Putamen (tissue), 1 donor: ENCODE measurements around the gene CLBA1.

Source experiments
- DNase-seq: peaks from one replicate; pipeline ENCODE4 v3.0.0-alpha.2; 2016; ENCODE audit warnings: low spot score

Gene CLBA1

GRCh38 chr14:105005329-105005928, 19.8 kb downstream of the CLBA1 start:
- no peak for DNase-seq

- no peak for DNase-seq
These were observed 20.6 kb downstream of the CLBA1 start for GRCh38 chr14:105005929-105006830.

- DNase-seq = no peak
These were observed 21.4 kb downstream of the CLBA1 start for GRCh38 chr14:105006831-105007592.

- DNase-seq = no peak
These were observed 22.1 kb downstream of the CLBA1 start for GRCh38 chr14:105007593-105008264.

- DNase-seq = no peak
These were observed 24.5 kb downstream of the CLBA1 start for GRCh38 chr14:105010106-105010505.

GRCh38 chr14:105010891-105011291, 25.3 kb downstream of the CLBA1 start:
- no peak for DNase-seq

GRCh38 chr14:105011312-105011990, 25.9 kb downstream of the CLBA1 start:
- DNase-seq = no peak

GRCh38 chr14:105012171-105012985, 26.8 kb downstream of the CLBA1 start:
- DNase-seq = no peak

GRCh38 chr14:105013150-105013785, 27.7 kb downstream of the CLBA1 start:
- no peak for DNase-seq

GRCh38 chr14:105014032-105014431, 28.4 kb downstream of the CLBA1 start:
- DNase-seq = no peak

GRCh38 chr14:105014631-105015030, 29.0 kb downstream of the CLBA1 start:
- no peak for DNase-seq

GRCh38 chr14:105015242-105015641, 29.7 kb downstream of the CLBA1 start:
- DNase-seq = no peak

GRCh38 chr14:105015905-105016304, 30.3 kb downstream of the CLBA1 start:
- DNase-seq = no peak

- no peak for DNase-seq
These were observed 32.8 kb downstream of the CLBA1 start for GRCh38 chr14:105018414-105018813.

GRCh38 chr14:105019861-105020814, 34.5 kb downstream of the CLBA1 start:
- DNase-seq = no peak

- peak; percentile 96 for DNase-seq
These were observed 35.4 kb downstream of the CLBA1 start, which contains the start of gene CDCA4 for GRCh38 chr14:105020815-105021655. TSS of gene CDCA4 (minus strand) at chr14:105021083. CDS start at chr14:105011929, 9,154 bp downstream.

GRCh38 chr14:105021656-105022275, 36.2 kb downstream of the CLBA1 start:
- DNase-seq = peak; percentile 53
